Endothelial cell (in vitro differentiated cells): ENCODE measurements around the gene NIM1K. TPM values are rescaled to one million over a fixed set of nuclear protein-coding genes. Genes with fewer than 3 reads are reported as not detected.

Source experiments
- DNase-seq: peaks from one replicate; pipeline ENCODE4 v3.0.0; 2021; ENCODE audit warnings: low spot score
- H3K27ac Mint-ChIP-seq: one replicate; pipeline ENCODE4 v1.8.0; 2021; ENCODE audit warnings: mixed read lengths, inconsistent platforms; ENCODE audit not compliant: unreplicated experiment
- H3K27me3 Mint-ChIP-seq: one replicate; pipeline ENCODE4 v1.8.0; 2021; ENCODE audit warnings: mild to moderate bottlenecking, moderate library complexity, mixed read lengths, inconsistent platforms; ENCODE audit not compliant: unreplicated experiment
- H3K36me3 Mint-ChIP-seq: one replicate; pipeline ENCODE4 v1.8.0; 2021; ENCODE audit warnings: mild to moderate bottlenecking, low read depth, mixed read lengths, inconsistent platforms; ENCODE audit not compliant: unreplicated experiment
- H3K4me1 Mint-ChIP-seq: one replicate; pipeline ENCODE4 v1.8.0; 2021; ENCODE audit warnings: mild to moderate bottlenecking, mixed read lengths, inconsistent platforms; ENCODE audit not compliant: unreplicated experiment
- H3K4me3 Mint-ChIP-seq: one replicate; pipeline ENCODE4 v1.8.0; 2021; ENCODE audit warnings: mild to moderate bottlenecking, mixed read lengths, inconsistent platforms; ENCODE audit not compliant: unreplicated experiment
- H3K9me3 Mint-ChIP-seq: one replicate; pipeline ENCODE4 v1.8.0; 2021; ENCODE audit warnings: mixed read lengths, inconsistent platforms; ENCODE audit not compliant: unreplicated experiment
- total RNA-seq: library from RNA; stranded (reverse); fragmentation: NEBNext Ultra II Directional; extraction: Animal tissue kit (Norgen Biotek cat#: 25700); gene quantifications from one replicate; pipeline ENCODE4 v1.2.1, GENCODE V29; 2021; ENCODE audit not compliant: unreplicated experiment
- TF ChIP-seq, protein P1 (sequence below): fragments of 200-600 bp; sonication (generic); IDR thresholded peaks from one replicate; pipeline ENCODE4 v1.5.0; 2021; ENCODE audit warnings: antibody characterized with exemption; ENCODE audit not compliant: unreplicated experiment

Gene NIM1K
- total RNA-seq, 1 donor from 2014 or later, result 0.15 TPM

DNA sequence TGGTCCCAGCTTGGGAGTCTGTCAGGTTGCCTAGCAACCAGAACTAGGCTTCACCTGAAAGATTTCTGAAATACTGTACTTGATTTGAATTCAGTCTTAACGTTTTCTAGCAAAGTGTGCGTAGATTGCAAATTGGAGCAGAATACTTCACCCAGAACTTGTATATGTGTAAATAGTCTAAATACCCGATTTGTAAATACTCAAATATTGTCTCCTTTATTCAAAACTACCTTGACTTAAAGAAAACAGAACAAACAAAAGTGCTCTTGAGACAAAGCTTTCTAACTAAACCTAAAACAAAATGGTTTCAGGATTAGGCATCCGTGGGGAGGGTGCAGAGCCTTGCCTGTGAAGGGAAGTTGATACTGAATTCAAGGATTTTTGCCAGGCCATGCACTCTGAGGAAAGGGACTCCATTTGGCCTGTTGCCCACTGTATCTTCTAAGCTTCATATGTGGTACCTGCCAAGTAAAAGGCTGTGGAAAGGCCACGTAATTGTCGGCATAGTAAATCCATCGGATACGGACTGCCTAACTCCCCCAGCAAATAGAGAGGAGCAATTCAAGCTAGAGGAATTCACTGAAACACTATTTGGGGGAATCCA lies 121.9 kb downstream of the NIM1K start:
- no peak for DNase-seq
- peaks cover 38% of the 10 kb centered on the region for H3K4me1 Mint-ChIP-seq
- peak overlapping the region; percentile 100 for H3K4me3 Mint-ChIP-seq
- H3K27ac Mint-ChIP-seq, result peak overlapping the region; percentile 98
- peaks cover 11% of the 10 kb centered on the region for H3K36me3 Mint-ChIP-seq
- TF ChIP-seq, protein P1, sequence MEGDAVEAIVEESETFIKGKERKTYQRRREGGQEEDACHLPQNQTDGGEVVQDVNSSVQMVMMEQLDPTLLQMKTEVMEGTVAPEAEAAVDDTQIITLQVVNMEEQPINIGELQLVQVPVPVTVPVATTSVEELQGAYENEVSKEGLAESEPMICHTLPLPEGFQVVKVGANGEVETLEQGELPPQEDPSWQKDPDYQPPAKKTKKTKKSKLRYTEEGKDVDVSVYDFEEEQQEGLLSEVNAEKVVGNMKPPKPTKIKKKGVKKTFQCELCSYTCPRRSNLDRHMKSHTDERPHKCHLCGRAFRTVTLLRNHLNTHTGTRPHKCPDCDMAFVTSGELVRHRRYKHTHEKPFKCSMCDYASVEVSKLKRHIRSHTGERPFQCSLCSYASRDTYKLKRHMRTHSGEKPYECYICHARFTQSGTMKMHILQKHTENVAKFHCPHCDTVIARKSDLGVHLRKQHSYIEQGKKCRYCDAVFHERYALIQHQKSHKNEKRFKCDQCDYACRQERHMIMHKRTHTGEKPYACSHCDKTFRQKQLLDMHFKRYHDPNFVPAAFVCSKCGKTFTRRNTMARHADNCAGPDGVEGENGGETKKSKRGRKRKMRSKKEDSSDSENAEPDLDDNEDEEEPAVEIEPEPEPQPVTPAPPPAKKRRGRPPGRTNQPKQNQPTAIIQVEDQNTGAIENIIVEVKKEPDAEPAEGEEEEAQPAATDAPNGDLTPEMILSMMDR, result no peak
- H3K9me3 Mint-ChIP-seq, result peaks cover 4% of the 10 kb centered on the region
- H3K27me3 Mint-ChIP-seq, result peaks cover 12% of the 10 kb centered on the region

DNA sequence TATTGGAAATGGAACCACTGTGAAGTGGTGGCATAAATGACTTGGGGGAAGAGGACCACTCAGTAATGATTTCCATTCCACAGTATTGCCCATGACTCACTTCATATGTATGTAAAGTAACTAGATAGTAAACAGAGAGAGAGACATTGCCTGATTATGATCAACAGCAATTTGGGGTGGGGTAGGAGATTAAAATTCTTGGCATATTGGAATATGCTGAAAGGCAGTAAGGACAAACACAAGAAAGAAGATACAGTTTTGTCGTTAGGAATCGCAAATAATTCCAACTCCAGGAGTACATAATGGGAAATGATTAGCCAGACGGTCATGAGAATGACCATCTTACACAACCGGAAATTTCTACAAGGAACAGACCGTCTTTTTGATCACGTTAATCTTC lies 122.7 kb downstream of the NIM1K start:
- Mint-ChIP-seq H3K27ac (peak overlapping the region; percentile 98), H3K36me3 (peaks cover 11% of the 10 kb centered on the region), H3K27me3 (peaks cover 12% of the 10 kb centered on the region), H3K9me3 (peaks cover 4% of the 10 kb centered on the region), H3K4me1 (peaks cover 31% of the 10 kb centered on the region), H3K4me3 (no peak overlapping the region)
- DNase-seq, result no peak
- TF ChIP-seq, protein P1, result no peak

DNA sequence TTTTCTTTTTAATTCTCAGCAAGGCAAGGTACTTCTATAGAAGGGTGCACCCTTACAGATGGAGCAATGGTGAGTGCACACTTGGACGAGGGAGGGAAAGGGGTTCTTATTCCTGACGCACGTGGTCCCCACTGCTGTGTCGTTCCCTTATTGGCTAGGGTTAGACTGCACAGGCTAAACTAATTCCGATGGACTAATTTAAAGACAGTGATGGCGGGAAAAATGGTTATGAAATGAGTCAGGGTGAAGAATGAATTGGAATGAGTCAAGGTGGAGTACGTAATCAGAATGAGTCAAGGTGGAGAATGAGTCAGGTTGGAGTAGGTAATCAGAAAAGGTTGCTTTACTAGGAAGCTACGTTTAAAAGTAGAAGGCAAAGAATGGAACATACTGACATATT lies 123.2 kb downstream of the NIM1K start:
- TF ChIP-seq, protein P1, result no peak
- H3K27ac Mint-ChIP-seq, result no peak overlapping the region
- peaks cover 4% of the 10 kb centered on the region for H3K9me3 Mint-ChIP-seq
- peaks cover 26% of the 10 kb centered on the region for H3K4me1 Mint-ChIP-seq
- peaks cover 11% of the 10 kb centered on the region for H3K36me3 Mint-ChIP-seq
- no peak for DNase-seq
- no peak overlapping the region for H3K4me3 Mint-ChIP-seq
- H3K27me3 Mint-ChIP-seq, result peaks cover 12% of the 10 kb centered on the region

DNA sequence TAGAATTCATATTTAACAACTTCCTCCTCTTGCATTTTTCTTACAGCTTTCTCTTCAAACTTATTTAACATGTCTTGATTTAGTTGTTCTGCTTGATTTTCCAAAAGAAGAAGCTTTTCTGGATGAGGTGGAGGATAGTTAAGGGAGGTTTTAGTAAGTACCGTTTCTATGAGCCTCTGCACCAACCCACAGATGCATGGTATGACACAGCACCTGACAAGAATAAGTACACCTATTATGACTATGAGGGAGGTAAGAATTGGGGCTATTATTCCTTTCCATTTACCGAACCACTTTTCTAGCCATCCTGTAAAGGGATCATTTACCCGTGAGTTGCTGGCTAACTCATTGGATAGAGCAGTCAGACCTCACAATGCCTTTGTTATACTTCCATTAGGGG lies 123.7 kb downstream of the NIM1K start:
- TF ChIP-seq, protein P1, result no peak
- peaks cover 24% of the 10 kb centered on the region for H3K4me1 Mint-ChIP-seq
- no peak overlapping the region for H3K4me3 Mint-ChIP-seq
- H3K27me3 Mint-ChIP-seq, result peaks cover 12% of the 10 kb centered on the region
- peaks cover 11% of the 10 kb centered on the region for H3K36me3 Mint-ChIP-seq
- H3K27ac Mint-ChIP-seq, result no peak overlapping the region
- DNase-seq, result no peak
- H3K9me3 Mint-ChIP-seq, result peaks cover 4% of the 10 kb centered on the region

DNA sequence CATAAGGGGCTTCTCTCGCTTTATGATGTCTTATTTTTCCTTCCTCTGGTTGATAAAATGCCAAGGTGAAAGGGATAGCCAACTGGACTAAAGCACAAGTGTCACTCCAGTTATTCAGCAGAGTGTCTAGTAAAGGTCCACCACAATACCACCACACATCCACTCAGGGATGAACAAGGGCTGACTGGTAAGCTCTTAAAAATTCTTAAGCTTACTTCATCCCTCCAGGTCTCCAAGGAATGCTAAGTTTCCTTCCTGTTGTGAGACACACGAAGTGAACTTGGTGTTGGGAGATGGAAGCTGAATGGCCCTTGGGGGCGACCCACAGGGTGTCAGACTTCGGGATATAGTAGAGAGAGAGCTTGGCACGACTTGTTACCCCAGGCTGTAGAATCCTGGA lies 124.4 kb downstream of the NIM1K start:
- Mint-ChIP-seq H3K27me3 (peaks cover 12% of the 10 kb centered on the region), H3K27ac (no peak overlapping the region), H3K4me1 (peaks cover 20% of the 10 kb centered on the region), H3K9me3 (peaks cover 4% of the 10 kb centered on the region), H3K36me3 (peaks cover 11% of the 10 kb centered on the region), H3K4me3 (no peak overlapping the region)
- no peak for DNase-seq
- TF ChIP-seq, protein P1, result no peak
